Ectodermal cell (in vitro differentiated cells): ENCODE data around the gene OR52A1.
"Not testable (repeated sequence)": the region's sequence is repeated elsewhere in the genome, so short reads cannot be mapped to it uniquely, and the experiment has no call there.

Source experiments
- H3K27ac ChIP-seq: 2 replicates; pipeline ENCODE4 v1.7.0; 2013; ENCODE audit warnings: mild to moderate bottlenecking, low read depth, low read length; ENCODE audit not compliant: insufficient read depth, poor library complexity, severe bottlenecking
- H3K27me3 ChIP-seq: 2 replicates; pipeline ENCODE4 v1.7.0; 2013; ENCODE audit warnings: mild to moderate bottlenecking, low read length; ENCODE audit not compliant: insufficient read depth, control insufficient read depth, poor library complexity, severe bottlenecking
- H3K36me3 ChIP-seq: one replicate; pipeline ENCODE4 v1.7.0; 2013; ENCODE audit warnings: low read length; ENCODE audit not compliant: control insufficient read depth, insufficient read depth
- H3K4me1 ChIP-seq: one replicate; pipeline ENCODE4 v1.7.0; 2013; ENCODE audit warnings: low read length; ENCODE audit not compliant: control insufficient read depth, insufficient read depth
- H3K4me3 ChIP-seq: 2 replicates; pipeline ENCODE4 v1.7.0; 2013; ENCODE audit warnings: low read depth, low read length, control low read depth; ENCODE audit not compliant: insufficient read depth
- H3K9me3 ChIP-seq: 2 replicates; pipeline ENCODE4 v1.7.0; 2013; ENCODE audit warnings: mild to moderate bottlenecking, low read length, moderate library complexity; ENCODE audit not compliant: control insufficient read depth
- WGBS, 2 experiments: methylation state at CpG; one replicate each; pipeline ENCODE4 v1.1.7; 2013; ENCODE audit warnings: missing lambda C conversion rate in 2 of 2; 5-methylcytosine and 5-hydroxymethylcytosine counted together

The OR52A1 gene

GRCh38 chr11:5174934-5175333 is 20.4 kb upstream of the OR52A1 start:
- H3K27ac ChIP-seq: no peak overlapping the region
- no peaks in the 10 kb centered on the region for H3K4me1 ChIP-seq
- no peaks in the 10 kb centered on the region for H3K36me3 ChIP-seq
- no peaks in the 10 kb centered on the region for H3K27me3 ChIP-seq
- 86 to 98% methylated on average over 7 of the region's 7 CpGs for WGBS, 2 experiments
- H3K4me3 ChIP-seq: no peak overlapping the region
- H3K9me3 ChIP-seq: no peaks in the 10 kb centered on the region

- H3K4me1 ChIP-seq: no peaks in the 10 kb centered on the region
- no peaks in the 10 kb centered on the region for H3K36me3 ChIP-seq
- no peaks in the 10 kb centered on the region for H3K27me3 ChIP-seq
- no peak overlapping the region for H3K27ac ChIP-seq
- WGBS, 2 experiments: 95 to 98% methylated on average over 2 of the region's 2 CpGs
- no peaks in the 10 kb centered on the region for H3K9me3 ChIP-seq
- no peak overlapping the region for H3K4me3 ChIP-seq
Observed at GRCh38 chr11:5171856-5172255, 17.3 kb upstream of the OR52A1 start.

GRCh38 chr11:5165898-5166297 is 11.3 kb upstream of the OR52A1 start:
- H3K36me3 ChIP-seq, H3K4me3 ChIP-seq, H3K27me3 ChIP-seq, H3K4me1 ChIP-seq, H3K9me3 ChIP-seq, H3K27ac ChIP-seq: not testable (repeated sequence)

GRCh38 chr11:5164807-5165206 is 10.2 kb upstream of the OR52A1 start:
- not testable (repeated sequence) for H3K4me1 ChIP-seq, H3K4me3 ChIP-seq, H3K9me3 ChIP-seq, H3K36me3 ChIP-seq, H3K27ac ChIP-seq, H3K27me3 ChIP-seq
- WGBS, 2 experiments: 92 to 93% methylated on average over 6 of the region's 6 CpGs

GRCh38 chr11:5161045-5161444 is 6.5 kb upstream of the OR52A1 start:
- WGBS, 2 experiments: 100% methylated on average over 1 of the region's 1 CpG; no CpG with 5 or more reads in 1 of the 2 experiments
- not testable (repeated sequence) for H3K4me3 ChIP-seq, H3K27me3 ChIP-seq, H3K4me1 ChIP-seq, H3K36me3 ChIP-seq, H3K27ac ChIP-seq, H3K9me3 ChIP-seq

- H3K36me3 ChIP-seq, H3K4me3 ChIP-seq, H3K9me3 ChIP-seq, H3K27me3 ChIP-seq, H3K27ac ChIP-seq, H3K4me1 ChIP-seq: not testable (repeated sequence)
- 79 to 83% methylated on average over 3 to 4 of the region's 4 CpGs for WGBS, 2 experiments
Observed at GRCh38 chr11:5160217-5160616, 5.7 kb upstream of the OR52A1 start.

- no peak overlapping the region for H3K27ac ChIP-seq
- H3K36me3 ChIP-seq: no peaks in the 10 kb centered on the region
- H3K4me1 ChIP-seq: no peaks in the 10 kb centered on the region
- H3K4me3 ChIP-seq: no peak overlapping the region
- H3K27me3 ChIP-seq: no peaks in the 10 kb centered on the region
- H3K9me3 ChIP-seq: no peaks in the 10 kb centered on the region
Observed at GRCh38 chr11:5159806-5160205, 5.2 kb upstream of the OR52A1 start.

- Histone ChIP-seq H3K9me3 (no peaks in the 10 kb centered on the region), H3K4me3 (no peak overlapping the region), H3K27me3 (no peaks in the 10 kb centered on the region), H3K36me3 (no peaks in the 10 kb centered on the region), H3K4me1 (no peaks in the 10 kb centered on the region), H3K27ac (no peak overlapping the region)
- WGBS, 2 experiments: 88 to 100% methylated on average over 2 to 3 of the region's 3 CpGs
Observed at GRCh38 chr11:5153574-5154431, 754 bp downstream of the OR52A1 start.

- WGBS, 2 experiments: 91 to 96% methylated on average over 3 of the region's 3 CpGs
- Histone ChIP-seq H3K9me3 (no peaks in the 10 kb centered on the region), H3K4me1 (no peaks in the 10 kb centered on the region), H3K4me3 (no peak overlapping the region), H3K36me3 (no peaks in the 10 kb centered on the region), H3K27me3 (no peaks in the 10 kb centered on the region), H3K27ac (no peak overlapping the region)
Observed at GRCh38 chr11:5151713-5152153, 2.8 kb downstream of the OR52A1 start.

GRCh38 chr11:5144206-5144605 is 10.4 kb downstream of the OR52A1 start:
- H3K9me3 ChIP-seq, H3K4me1 ChIP-seq, H3K27me3 ChIP-seq, H3K4me3 ChIP-seq, H3K36me3 ChIP-seq, H3K27ac ChIP-seq: not testable (repeated sequence)
- WGBS, 2 experiments: 96 to 97% methylated on average over 21 of the region's 21 CpGs

GRCh38 chr11:5137996-5138395 is 16.6 kb downstream of the OR52A1 start, which contains the start of gene OR52A5:
Gene OR52A5 (minus strand): TSS chr11:5138356. CDS start chr11:5132642, 5,714 bp downstream.
- Histone ChIP-seq H3K27me3 (no peaks in the 10 kb centered on the region), H3K4me3 (no peak within 1 kb of the TSS), H3K36me3 (no peaks in the 10 kb centered on the region), H3K9me3 (no peaks in the 10 kb centered on the region), H3K4me1 (no peaks in the 10 kb centered on the region), H3K27ac (no peak within 1 kb of the TSS)
- 99 to 100% methylated on average over 2 of the region's 2 CpGs for WGBS, 2 experiments
